ENCODE results near the gene STARD13. TPM values are rescaled to one million over a fixed set of nuclear protein-coding genes. Genes with fewer than 3 reads are reported as not detected.

The STARD13 gene
- total RNA-seq, 4 donors from 2014 or later = 52.0 to 114 (median 89.2) TPM

DNA sequence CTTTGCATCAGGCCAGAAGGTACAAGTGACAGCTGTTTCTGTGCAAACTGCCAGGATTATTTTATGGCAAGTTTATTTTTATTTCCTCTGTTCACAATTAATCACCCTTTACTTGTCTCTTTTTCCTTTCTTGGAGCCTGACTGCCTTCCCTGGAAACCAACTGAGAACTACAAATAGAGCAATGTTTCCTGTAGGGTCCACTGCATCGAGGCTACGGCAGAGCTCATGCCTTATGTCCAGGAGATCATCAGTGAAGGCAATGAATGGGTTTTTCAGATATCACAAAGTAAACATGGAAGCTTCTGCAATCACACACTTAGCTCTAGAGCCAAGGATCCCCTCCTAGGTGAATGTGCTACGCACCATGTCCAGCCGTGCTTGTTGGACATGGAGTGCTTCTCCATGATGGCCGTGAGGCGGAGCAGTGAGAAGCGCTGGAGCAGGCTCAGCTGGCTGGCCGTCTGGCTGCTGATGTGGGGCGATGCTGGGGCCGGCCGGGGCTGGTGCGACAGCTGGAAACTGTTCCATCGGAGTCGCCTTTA lies 158.5 kb downstream of the STARD13 start:
- intact Hi-C loops (cut with DNase I) = loop anchor here (10.0 kb wide), 1 partner anchor 98 kb away; no protein-coding TSS in a partner anchor
- Histone ChIP-seq H3K27ac (peak overlapping the region; percentile 80 to 88 (median 84)), H3K36me3 (peaks cover 13 to 15% of the 10 kb centered on the region in 2 donors), H3K9me3 (no peaks in the 10 kb centered on the region), H3K27me3 (no peaks in the 10 kb centered on the region), H3K4me1 (peaks cover 51 to 69% of the 10 kb centered on the region in 2 donors), H3K4me3 (replicated peaks in 1 of 3) (no peak overlapping the region)
- 74 to 87% methylated on average over 14 of the region's 14 CpGs for WGBS, 2 donors
- TF ChIP-seq CTCF (IDR thresholded peaks at IDR 0.05) (no peak), POLR2A (IDR thresholded peaks at IDR 0.05) (no peak)
- DNase-seq = peak; percentile 62 to 67

- Histone ChIP-seq H3K9me3 (no peaks in the 10 kb centered on the region), H3K27ac (peak overlapping the region; percentile 80 to 88 (median 84)), H3K27me3 (no peaks in the 10 kb centered on the region), H3K4me3 (replicated peaks in 1 of 3) (no peak overlapping the region), H3K36me3 (peaks cover 13 to 15% of the 10 kb centered on the region in 2 donors), H3K4me1 (peaks cover 51 to 69% of the 10 kb centered on the region in 2 donors)
- WGBS, 2 donors = 52 to 57% methylated on average over 9 to 10 of the region's 10 CpGs
- DNase-seq = peak; percentile 74 to 80
- intact Hi-C loops (cut with DNase I) = loop anchor here (10.0 kb wide), 1 partner anchor 99 kb away; no protein-coding TSS in a partner anchor
- TF ChIP-seq POLR2A (IDR thresholded peaks at IDR 0.05) (peak in 1 of 2 donors; percentile 26), CTCF (IDR thresholded peaks at IDR 0.05) (no peak)
These were observed 159.6 kb downstream of the STARD13 start for GRCh38 chr13:33125821-33126570.

DNA sequence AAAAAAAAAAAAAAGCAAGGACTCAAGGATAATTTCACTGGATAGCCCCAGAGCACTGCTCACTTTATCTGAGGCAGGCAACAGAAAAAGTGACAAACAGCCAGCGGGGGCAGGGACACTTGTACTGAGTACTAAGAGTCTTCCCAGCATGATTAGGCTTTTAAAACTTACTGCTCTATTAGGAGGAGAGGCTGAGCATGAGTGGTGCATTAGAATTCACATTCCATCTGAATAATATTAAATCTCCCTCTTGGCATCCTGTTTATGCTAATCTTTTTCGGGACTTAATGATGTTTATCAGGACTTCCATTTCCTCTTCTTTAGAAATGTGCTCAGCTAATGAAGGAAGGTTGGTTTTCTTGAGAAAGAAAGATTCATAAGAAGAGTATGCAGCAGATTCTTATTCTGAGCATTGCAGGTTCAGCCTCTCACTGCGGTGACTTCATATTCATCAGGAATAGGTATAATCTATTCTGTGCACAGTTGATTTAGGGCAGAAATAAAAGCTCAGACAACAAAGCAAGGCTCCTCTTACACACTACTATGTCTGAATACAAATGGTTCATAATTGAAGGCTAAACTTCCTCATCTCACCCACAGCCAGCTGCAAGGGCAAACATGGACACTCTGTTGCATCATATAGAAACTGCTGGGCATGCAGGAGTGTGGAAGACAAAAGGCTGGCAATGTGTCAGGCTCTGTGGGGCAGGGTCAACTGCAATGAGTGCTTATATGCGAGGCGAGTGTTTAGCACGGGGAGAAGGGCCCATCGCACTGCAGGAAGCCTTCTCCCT lies 162.3 kb downstream of the STARD13 start:
- H3K4me1 ChIP-seq = peaks cover 59 to 72% of the 10 kb centered on the region in 2 donors
- 83 to 90% methylated on average over 7 of the region's 7 CpGs for WGBS, 2 donors
- intact Hi-C loops (cut with DNase I) = loop anchor here (10.0 kb wide), 1 partner anchor 102 kb away; no protein-coding TSS in a partner anchor
- no peaks in the 10 kb centered on the region for H3K27me3 ChIP-seq
- no peaks in the 10 kb centered on the region for H3K9me3 ChIP-seq
- no peak for TF ChIP-seq POLR2A (IDR thresholded peaks at IDR 0.05)
- TF ChIP-seq CTCF (IDR thresholded peaks at IDR 0.05) = no peak
- peak; percentile 72 to 75 for DNase-seq
- H3K4me3 ChIP-seq (replicated peaks in 1 of 3) = no peak overlapping the region
- peak overlapping the region in 2 of 3 donors; percentile 31 to 88 for H3K27ac ChIP-seq
- H3K36me3 ChIP-seq = peaks cover 0 to under 1% of the 10 kb centered on the region in 2 donors

DNA sequence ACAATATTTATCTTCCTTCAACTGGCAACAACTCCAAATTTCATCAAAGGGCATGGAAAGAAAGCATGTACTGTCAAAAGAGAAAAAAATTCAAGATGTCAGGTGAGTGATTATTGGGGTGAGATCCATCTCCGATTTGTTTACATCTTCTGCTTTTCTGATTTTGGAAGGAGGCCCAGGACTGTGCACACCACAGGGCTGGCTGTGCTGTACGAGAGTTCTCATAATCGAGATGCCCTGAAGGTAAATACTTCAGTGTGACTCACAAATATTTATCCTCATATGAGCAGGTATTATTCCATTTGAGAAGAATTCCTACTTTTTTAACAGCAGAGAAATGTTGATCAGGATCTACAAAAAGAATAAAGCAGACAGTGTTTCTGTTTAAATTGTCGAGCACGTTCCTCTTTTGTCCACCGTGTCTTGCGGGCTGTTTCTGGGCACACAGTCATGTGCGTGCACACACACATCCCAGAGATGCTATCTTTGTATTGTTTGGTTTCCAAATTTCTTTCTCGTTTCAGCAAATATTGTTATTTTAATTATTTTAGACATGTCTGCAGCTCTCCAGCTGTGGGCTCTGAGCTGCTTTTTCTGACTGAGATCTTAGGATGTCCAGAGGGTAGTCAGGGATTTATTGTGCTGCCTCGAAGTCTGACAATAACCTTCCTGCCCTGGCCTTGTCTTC lies 165.6 kb downstream of the STARD13 start:
- Histone ChIP-seq H3K4me3 (replicated peaks in 1 of 3) (no peak overlapping the region), H3K27me3 (no peaks in the 10 kb centered on the region), H3K9me3 (no peaks in the 10 kb centered on the region), H3K27ac (peak overlapping the region; percentile 49 to 74 (median 73)), H3K4me1 (peaks cover 28 to 44% of the 10 kb centered on the region in 2 donors), H3K36me3 (peaks cover 24 to 30% of the 10 kb centered on the region in 2 donors)
- DNase-seq = no peak
- no peak for TF ChIP-seq CTCF (IDR thresholded peaks at IDR 0.05)
- intact Hi-C loops (cut with DNase I) = loop anchor here (10.0 kb wide), 1 partner anchor 105 kb away; no protein-coding TSS in a partner anchor
- WGBS, 2 donors = 83 to 84% methylated on average over 10 of the region's 10 CpGs
